ENCODE data around the gene NAA40.
A peak's percentile ranks its signal among the peaks of the same experiment; 100 is the strongest.

Gene NAA40

GRCh38 chr11:63999349-64000025, 60.7 kb downstream of the NAA40 start (continued):
- peak; percentile 33; the same call in 1 of the 2 replicates for TF ChIP-seq ZBTB6 (tag by site-specific recombination; IDR thresholded peaks at IDR 0.05)
- TF ChIP-seq ZNF624 (tag by site-specific recombination; IDR thresholded peaks at IDR 0.05) = no peak
- TF ChIP-seq ZNF654 (tag by site-specific recombination; IDR thresholded peaks at IDR 0.05; ENCODE audit: low read depth) = no peak
- TF ChIP-seq ZNF350 (tag by site-specific recombination; IDR thresholded peaks at IDR 0.05) = no peak
- TF ChIP-seq SP2 (tag by site-specific recombination; IDR thresholded peaks at IDR 0.05) = peak; percentile 33
- TF ChIP-seq ZNF830 (tag by site-specific recombination; IDR thresholded peaks at IDR 0.05; ENCODE audit: low read depth) = no peak
- TF ChIP-seq ZFP41 (tag by site-specific recombination; IDR thresholded peaks at IDR 0.05; ENCODE audit: borderline replicate concordance) = no peak
- TF ChIP-seq ZNF112 (tag by site-specific recombination; IDR thresholded peaks at IDR 0.05) = no peak
- no peak for TF ChIP-seq ZNF549 (tag by site-specific recombination; IDR thresholded peaks at IDR 0.05)
- no peak for TF ChIP-seq ZNF514 (tag by site-specific recombination; IDR thresholded peaks at IDR 0.05)
- no peak for TF ChIP-seq WT1 (tag by site-specific recombination; IDR thresholded peaks at IDR 0.05)
- no peak for TF ChIP-seq ZNF571 (tag by site-specific recombination; IDR thresholded peaks at IDR 0.05)
- TF ChIP-seq ZNF274 (IDR thresholded peaks at IDR 0.05; ENCODE audit: low read length) = no peak
- TF ChIP-seq ZNF274 (tag by site-specific recombination; IDR thresholded peaks at IDR 0.05; ENCODE audit: borderline replicate concordance) = no peak
- no peak for TF ChIP-seq ZNF501 (tag by site-specific recombination; IDR thresholded peaks at IDR 0.05)
- no peak for TF ChIP-seq ZNF121 (tag by site-specific recombination; IDR thresholded peaks at IDR 0.05)
- TF ChIP-seq ZNF747 (tag by site-specific recombination; IDR thresholded peaks at IDR 0.05) = no peak
- TF ChIP-seq REST (tag by site-specific recombination; IDR thresholded peaks at IDR 0.05) = no peak
- TF ChIP-seq ZNF529 (tag by site-specific recombination; IDR thresholded peaks at IDR 0.05; ENCODE audit: insufficient replicate concordance) = no peak
- no peak for TF ChIP-seq SP7 (tag by site-specific recombination; IDR thresholded peaks at IDR 0.05)
- no peak for TF ChIP-seq ZNF843 (tag by site-specific recombination; IDR thresholded peaks at IDR 0.05)
- TF ChIP-seq ZBTB20 (tag by site-specific recombination; IDR thresholded peaks at IDR 0.05) = no peak
- TF ChIP-seq ZNF266 (tag by site-specific recombination; IDR thresholded peaks at IDR 0.05; ENCODE audit: low read depth) = no peak
- TF ChIP-seq ZSCAN4 (tag by site-specific recombination; IDR thresholded peaks at IDR 0.05) = no peak
- TF ChIP-seq ZNF221 (tag by site-specific recombination; IDR thresholded peaks at IDR 0.05; ENCODE audit: borderline replicate concordance) = no peak
- TF ChIP-seq ZNF404 (tag by site-specific recombination; IDR thresholded peaks at IDR 0.05) = no peak
- no peak for TF ChIP-seq ZNF621 (tag by site-specific recombination; IDR thresholded peaks at IDR 0.05)
- TF ChIP-seq ZNF596 (tag by site-specific recombination; IDR thresholded peaks at IDR 0.05) = no peak
- no peak for TF ChIP-seq ZNF24 (tag by site-specific recombination; IDR thresholded peaks at IDR 0.05)
- 0 out of 2 replicates have a peak, but pooled peaks have one; percentile 29 for TF ChIP-seq PATZ1 (tag by site-specific recombination; IDR thresholded peaks at IDR 0.05)
- TF ChIP-seq MZF1 (tag by site-specific recombination; IDR thresholded peaks at IDR 0.05; ENCODE audit: borderline replicate concordance) = no peak
- no peak for TF ChIP-seq ZNF239 (tag by site-specific recombination; IDR thresholded peaks at IDR 0.05)
- TF ChIP-seq ZFHX2 (tag by site-specific recombination; conservative IDR thresholded peaks at IDR 0.05) = peak; percentile 48; the same call in 1 of the 2 replicates
- no peak for TF ChIP-seq ZNF555 (tag by site-specific recombination; conservative IDR thresholded peaks at IDR 0.05)
- no peak for TF ChIP-seq GFI1B (tag by site-specific recombination; IDR thresholded peaks at IDR 0.05)

All from HEK293 (cell line).